ENCODE results near the gene FBXO8.
"Not testable (repeated sequence)": the region's sequence is repeated elsewhere in the genome, so short reads cannot be mapped to it uniquely, and the experiment has no call there.

The FBXO8 gene

DNA sequence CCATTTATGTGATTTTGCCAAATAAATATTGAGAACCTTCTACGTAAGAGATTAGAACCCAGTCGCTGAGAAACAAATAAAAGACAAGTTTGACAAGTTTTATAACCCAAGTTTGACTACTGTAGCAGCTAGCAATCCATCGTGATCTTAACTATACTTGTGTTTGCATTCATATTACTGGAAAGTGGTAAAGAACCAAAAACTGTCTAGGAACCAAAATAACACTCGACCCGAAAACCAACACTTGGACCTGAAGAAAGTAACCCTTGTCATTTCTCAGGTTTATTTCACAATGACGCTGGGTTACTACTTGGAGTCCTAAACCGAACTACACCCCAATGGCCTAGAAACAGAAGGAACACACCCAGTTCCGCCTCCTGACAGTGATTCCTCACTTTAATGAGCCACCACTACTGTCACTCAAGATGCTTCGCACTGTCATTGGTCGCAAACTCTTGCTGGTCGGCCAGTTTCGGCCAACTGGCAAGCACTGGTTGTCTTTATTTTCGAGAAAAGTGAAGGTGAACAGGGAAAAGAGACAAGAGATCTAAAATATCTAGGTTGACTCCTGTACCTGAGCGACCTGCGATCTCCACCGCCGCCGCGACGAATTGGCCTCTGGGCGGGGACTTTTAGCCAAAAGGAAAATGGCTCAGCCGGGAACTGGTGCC is 496 bp downstream of the FBXO8 start:
- DNase-seq, result peak in 1 of 2 donors; percentile 83

DNA sequence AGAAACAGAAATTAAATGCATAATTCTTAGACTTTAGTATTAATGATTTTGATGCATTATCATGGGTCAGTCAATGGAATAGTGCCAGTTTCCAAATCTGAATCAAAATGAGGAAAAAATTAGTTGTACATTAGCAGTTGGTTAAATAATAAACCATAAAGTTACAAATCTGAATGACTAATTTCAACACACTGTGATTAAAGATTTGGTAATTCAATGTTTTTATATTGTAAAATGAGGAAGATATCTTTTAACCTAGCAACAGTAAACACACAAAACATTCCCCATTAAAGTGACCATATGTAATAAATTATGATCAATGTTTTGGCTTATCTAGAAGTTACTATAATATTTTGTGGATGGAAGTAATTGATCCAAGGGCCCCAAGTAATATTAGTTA is 1.6 kb downstream of the FBXO8 start:
- DNase-seq, result no peak

DNA sequence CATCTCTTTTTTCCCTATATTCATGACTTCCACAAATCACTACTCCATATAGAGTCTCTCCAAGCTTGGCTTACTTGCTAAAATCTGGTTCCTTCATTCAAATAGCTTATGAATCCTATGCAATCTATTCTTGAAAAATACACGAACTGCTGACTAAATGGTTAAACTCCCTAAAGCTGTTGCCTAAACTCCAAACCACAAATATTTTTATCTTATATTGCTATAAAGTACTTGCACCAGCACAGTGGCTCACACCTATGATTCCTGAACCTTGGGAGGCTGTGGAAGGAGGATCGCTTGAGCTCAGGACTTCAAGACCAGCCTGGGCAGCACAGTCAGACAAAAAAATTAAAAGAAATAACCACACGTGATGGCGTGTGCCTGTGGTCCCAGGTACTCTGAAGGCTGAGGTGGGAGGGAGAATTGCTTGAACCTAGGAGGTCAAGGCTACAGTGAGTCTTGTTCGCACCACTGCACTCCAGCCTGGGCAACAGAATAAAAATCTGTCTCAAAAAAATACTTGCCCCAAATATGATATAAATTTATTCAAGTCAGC is 2.2 kb downstream of the FBXO8 start:
- no peak for DNase-seq

DNA sequence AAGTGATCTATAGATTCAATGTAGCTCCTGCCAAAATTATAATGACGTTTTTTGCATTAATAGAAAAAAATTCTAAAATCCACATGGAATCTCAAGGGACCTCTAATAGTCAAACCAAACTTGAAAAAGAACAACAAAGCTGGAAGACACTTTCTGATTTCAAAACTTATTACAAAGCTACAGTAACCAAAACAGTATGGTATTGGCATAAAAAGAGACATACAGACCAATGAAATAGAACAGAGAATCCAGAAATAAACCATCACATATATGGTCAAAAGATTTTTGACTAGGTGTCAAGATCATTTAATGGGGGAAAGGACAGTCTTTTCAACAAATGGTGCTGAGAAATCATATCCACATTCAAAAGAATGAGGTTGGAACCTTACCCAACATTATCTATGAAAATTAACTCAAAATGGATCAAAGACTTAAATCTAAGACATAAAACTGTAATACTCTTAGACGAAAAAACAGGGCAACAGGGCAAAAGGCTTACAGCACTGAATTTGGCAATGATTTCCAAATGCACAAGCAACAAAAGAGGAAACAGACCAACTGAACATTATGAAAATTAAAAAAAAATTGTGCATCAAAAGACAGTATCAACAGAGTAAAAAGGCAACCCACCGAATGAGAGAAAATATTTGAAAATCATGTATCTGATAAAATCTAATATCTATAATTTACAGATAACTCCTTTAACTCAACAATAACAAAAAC is 3.9 kb downstream of the FBXO8 start:
- DNase-seq, result no peak

DNA sequence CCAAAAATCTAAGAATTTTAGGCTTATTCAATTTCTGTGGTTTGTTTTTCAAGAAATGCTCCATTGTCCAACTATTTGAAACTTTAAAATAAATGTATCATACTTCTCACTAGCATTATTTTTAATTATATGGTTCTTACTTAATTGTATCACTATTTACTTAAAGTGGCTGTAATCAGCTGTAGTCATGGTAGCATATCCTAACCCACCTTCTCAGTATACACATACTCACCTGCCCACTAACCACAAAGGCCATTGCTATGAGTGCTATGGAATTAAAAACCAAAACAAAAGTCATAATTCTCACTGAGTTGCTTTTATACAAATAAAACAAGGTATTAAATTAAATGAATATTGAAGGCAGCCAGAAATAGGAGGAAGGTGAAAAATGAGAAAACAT is 5.0 kb downstream of the FBXO8 start:
- DNase-seq, result no peak

DNA sequence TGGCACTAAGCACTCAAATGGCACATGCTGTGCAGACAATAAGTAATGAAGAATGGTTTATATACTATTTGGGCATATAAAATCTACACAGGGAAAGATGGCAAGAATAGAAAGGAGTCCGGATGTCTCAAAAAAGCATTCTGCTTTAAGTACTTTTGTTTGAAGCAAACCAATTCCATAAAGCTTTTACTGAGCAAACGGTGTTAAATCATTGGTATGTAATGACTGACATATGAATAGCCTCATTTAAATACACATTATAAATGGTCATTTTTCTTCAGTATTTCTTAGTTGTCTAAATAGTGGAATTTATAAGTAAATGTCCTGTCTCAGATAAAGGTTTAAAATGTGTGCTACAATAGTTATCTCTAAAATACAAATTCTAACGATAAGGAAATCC is 6.0 kb downstream of the FBXO8 start:
- DNase-seq, result no peak

DNA sequence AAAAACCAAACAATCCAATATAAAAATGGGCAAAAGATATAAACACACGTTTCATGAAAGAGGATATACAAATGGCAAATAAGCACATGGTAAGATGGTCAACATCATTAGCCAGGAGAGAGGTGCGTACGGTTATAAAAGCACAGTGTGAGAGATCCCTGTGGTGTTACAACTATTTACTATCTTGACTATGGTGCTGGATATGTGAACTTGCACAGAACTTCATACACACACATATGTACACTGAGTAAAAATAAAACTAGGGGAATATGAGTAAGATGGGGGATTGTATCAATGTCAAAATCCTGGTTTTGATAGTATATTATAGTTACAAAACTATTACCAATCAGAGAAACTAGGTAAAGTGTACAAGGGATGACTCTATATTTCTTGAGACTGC is 8.4 kb downstream of the FBXO8 start:
- no peak for DNase-seq

DNA sequence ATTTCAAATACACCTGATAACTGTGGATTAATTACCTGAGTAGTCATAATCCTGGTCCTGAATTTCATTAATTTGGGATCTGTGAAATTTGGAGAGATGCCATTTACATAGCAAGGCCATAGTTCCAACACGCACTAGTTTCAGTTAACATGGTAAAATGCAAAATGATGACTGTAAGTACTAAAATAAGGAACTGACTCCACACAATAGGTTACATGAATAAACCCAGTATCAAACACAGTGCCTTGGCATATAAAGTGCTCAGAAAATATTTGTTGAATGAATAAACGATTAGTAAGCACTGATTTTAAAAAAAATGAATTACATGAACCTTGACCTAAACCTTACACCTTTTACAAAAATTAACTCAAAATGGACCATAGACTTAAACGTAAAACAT is 9.0 kb downstream of the FBXO8 start:
- no peak for DNase-seq

DNA sequence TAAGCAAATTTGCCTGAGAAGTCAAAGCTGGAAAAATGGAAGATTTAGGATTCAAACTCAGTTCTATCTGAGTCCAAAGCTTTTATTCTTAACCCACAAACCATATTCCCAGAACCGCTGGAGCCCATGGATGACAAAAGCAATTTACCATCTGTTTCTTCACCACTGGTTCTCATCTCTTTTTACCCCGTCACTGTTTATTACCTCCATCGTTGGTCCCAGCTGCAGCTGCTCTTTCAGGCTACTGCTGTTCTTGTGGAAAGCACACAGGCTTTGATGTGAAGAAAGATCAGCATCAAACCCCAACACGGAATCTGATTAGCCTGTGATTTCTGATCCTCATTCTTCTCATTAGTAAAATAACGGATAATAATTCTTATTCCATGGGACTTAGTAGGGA is 9.5 kb downstream of the FBXO8 start:
- DNase-seq, result no peak

DNA sequence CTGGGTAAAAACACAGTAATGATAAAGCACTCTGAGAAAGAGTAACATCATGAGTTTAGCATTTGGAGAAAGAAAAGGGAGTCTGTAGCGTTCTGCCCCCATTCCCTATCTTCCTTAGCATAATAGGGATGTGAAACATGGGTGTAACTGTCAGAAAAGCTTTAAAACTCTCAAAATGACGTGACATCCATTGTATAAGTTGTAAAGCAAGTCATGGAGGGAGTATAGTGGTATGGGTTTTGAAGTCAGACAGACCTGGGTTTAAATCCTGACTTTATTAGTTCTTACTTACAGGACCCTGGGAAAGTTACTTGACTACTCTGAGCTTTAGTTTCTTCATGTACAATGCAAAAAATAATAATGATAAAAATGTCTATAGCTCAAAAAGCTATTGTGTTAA is 17.1 kb downstream of the FBXO8 start:
- DNase-seq, result no peak

DNA sequence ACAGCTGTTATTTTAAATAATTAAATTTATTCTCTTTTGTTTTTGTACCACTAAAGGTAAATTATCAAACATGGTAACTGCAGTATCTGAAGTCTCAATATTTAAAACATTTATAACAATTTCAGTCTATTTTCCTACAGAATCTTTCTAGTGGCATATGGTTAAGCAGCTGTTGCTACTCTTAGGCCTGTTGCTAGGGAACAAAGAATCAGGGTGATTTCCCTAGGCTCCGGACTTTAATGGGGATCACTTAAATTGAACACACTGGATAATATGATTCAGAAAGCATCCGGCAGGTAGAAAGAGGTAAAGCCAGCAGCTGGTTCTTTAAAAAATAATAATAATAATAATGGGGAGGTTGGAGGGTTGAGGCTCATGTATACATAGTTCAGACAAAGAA is 17.6 kb downstream of the FBXO8 start:
- DNase-seq, result no peak

DNA sequence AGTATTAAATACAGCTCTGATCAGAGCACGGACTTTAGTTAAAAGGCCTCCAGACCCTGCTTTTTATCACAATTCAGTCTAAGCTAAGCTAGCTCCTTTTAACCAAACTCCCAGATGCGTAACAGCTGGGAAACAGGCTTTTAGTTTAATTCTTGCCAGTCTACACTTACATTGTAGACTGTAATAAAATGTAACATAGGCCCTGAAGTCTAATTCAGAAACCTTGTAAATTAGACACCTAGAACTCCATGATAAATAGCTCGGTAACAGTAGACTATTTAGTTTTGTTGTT is 20.1 kb downstream of the FBXO8 start:
- DNase-seq, result no peak

DNA sequence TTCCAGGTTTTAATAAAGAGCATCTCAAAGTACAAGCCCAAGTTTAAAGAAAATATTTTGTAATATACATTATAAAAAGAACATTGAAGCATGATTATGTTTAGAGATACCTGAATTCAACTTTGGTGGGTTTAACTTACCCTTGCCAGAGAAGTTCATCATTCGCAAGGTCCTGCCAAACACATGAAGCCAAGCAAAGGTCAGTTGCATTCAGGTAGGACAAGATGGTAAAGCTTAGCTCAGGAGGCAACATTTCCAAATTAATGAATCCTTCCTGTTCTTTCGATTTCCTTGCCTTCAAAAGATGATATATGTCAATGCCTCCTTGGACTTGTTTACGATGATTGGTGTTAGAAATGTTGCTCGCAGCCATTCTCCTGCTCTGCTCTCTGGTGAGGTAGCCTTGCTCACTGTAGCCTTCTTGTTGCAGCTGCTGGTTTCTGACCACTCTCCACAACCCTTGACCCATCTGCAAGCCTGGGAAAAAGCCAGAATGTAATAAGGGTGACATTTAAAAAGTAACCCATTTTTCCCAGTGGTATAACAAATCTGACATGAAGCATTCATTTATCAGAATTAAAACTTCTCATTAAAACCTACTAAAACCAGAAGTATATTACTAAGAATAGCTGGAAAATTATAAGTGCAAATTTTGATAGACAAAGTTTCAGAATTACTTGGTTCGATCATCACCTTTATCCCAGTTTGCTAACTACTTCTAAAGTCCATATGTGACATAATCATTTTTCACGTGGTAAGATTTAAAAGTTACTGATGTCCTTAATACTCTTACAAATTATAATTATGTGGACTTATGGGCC is 20.6 kb downstream of the FBXO8 start:
- DNase-seq, result no peak

DNA sequence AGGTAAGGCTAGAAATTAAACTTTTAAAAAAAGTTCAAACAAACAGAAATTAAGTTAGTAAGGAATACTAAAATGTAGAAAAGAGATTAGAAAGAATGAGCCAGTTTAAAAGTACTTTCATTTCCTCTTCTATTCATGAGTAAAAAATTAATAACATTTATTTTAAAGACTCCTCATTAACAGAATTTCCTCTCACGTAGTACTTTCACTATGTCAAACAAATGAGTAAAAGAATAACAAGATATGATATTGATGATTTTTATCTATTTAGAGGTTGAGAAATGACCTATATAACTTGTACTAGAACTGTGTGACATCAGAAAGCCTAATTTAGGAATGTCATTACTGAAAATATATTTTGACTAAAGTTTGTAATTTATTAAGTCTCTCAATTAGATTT is 22.0 kb downstream of the FBXO8 start:
- DNase-seq, result not testable (repeated sequence)

DNA sequence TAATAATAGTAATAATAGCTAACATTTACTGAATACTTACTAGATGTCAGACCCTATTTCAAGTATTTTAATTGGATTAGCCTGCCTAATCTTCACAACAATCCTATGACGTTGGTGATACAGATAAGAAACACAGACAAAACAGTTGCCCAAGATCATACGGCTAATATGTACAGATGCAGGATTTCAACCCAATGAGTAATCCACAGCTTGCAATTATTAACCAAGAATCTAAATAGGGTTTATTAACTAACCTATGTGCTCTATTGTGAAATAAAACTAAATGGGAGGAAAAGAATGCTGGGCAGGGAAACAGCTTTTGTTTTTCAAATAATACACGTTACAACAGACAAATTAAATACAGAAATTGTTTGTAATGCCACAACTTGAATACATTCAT is 23.4 kb downstream of the FBXO8 start:
- DNase-seq, result no peak

DNA sequence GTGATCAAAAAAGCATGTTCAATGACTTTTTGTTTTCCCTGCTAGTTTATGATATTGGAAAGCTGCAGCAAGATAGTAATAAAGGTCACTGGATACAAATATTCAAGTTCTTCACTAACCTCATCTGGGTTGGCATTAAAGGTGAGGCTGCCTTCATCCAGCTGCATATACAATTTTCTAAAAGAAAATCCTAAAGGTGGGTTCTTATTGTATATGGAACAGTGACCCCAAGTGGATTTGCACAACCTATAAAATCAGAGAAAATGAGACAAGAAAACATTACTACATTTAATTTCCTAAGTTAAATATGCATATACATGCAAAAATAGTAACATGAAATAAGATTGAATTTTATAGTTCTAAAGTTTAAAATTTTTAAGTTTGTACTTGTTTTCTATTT is 23.9 kb downstream of the FBXO8 start:
- no peak for DNase-seq

DNA sequence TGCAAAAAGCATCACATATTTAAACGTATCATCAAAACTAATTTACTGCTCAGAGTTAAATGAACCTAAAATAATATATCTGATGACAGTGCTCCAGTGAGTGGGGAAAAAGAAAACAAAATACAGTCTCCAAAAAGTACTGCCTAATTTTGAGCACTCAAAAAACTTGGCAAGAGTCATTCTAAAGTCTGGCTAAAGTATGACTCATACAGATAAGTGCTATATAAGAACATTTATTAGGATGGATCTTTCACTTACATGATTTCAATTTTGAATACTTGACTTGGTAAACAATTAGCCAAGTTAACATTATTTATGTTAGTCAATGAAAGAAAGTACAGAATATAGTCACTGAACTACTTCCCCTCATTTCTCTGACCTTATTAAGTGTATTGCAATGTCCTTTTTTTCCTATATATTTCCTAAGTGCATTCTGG is 27.2 kb downstream of the FBXO8 start:
- no peak for DNase-seq

DNA sequence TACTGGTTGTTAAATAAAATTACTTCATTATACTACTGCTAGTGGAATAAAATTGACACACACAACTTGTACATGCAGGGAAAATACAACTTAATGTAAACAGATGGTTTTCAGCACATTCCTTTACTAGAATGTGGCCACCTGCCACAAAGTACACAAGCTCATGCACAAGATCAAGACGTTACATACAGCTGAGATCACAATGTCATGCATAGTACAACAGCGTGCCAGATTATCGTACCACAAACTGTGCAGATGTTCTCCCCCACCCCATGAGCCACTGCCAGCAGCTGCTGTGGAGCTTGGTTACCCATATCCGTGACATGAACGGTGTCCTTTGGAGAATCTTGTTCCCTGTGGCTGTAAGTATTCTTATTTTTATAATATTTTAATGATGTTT is 27.7 kb downstream of the FBXO8 start:
- DNase-seq, result no peak

DNA sequence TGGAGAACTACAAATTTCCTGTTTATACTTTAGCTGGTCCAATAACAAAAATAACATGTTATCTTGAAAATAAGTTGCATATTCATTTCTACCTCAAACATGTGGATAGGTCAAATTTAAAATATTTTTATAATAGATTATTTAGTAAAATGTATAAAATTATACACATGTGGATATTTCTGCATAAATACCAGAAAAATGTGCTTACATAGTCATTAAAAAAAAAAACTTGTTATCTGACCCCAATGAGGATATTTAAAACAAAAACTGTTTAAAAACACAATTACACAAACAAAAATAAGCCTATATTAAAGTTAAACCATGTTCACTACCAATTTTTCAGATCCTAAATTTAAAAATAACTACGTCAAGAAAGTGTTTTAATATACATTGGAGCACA is 28.1 kb downstream of the FBXO8 start:
- no peak for DNase-seq

DNA sequence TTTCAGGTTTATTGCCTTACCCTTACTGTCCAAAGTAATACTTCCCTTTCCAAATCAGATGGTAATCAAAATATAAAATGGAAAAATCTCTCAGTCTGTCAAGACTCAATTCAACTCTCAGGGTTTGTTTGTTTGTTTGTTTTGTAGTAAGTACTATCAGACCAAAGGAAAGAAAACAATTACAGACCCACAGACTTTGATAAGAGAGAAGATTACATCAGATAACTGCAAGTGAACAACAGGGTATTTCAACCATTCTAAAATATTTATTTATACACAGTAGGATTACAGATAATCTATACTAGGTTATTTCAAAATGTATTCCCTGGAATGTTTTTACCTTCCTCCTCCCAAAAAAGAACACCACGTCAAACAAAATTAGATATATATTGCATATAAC is 28.9 kb downstream of the FBXO8 start:
- DNase-seq, result no peak

DNA sequence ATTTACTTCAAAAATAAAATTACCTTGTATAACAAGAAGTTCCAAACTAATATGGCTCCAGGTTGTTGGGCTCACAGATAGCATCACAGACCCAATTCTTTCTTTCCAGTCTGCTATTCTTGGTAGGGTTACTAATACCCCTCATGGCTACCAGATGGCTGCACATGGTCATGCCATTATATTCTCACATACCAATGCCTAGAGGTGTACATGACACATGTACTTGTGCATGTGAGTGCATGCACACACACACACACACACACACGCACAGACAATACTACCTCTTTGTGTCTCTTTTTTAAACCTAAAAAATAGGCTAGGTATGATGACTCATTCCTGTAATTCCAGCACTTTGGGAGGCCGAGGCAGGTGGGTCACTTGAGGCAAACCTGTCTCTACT is 31.1 kb downstream of the FBXO8 start:
- no peak for DNase-seq

DNA sequence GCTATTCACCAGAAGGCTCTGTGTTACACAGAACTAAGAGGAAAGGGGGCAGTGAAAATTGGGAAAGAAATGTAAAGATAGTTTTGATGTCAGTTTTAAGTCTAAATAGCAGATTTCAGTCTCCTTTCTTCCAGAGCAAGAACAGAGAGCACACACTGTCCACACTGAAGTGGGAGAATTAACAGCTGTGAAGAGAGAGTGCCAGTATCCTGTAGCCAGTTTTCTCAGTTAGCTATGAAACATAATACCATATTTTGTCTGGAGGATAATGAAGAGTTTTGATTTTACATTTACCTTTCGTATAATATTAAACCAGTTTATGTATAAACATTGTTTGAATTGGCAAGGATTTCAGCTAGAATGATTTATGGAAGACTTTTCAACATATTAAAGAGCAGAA is 35.1 kb downstream of the FBXO8 start:
- DNase-seq, result no peak

DNA sequence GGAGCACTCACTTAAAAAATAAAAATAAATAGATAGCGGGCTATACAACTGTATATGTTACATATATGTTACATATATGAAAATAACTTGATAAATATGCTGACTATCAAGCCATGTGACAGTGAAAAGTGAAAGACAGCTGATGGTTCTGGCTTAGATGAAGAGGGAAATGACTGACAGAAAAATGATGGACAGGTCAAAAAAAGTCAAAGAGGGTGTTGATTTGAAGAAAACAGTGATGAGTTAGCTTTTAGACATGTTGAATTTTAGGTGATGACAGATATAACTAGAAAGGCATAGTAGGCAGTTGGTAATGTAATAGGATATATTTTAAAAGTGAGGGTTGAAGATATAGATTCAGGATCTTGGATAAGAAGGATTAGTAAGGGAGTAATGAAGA is 37.8 kb downstream of the FBXO8 start:
- DNase-seq, result no peak

DNA sequence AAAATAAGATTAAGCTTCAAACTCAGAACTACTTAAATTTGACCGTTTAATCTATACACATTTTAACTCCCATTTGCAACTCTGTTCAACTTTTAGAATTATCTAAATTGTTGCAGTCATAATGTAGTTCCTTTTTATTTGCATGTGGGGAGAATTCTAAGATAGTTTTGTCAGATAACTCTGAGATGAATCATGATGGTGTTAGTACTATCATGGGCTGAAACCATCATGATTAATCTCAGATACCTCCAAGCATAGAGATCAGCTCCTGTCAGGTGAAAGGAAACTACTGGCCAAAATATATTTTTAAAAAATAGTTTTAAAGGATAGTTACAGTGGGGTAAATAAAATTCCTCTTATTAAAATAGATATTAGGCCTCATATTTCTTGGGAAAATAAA is 39.0 kb downstream of the FBXO8 start:
- DNase-seq, result no peak
